Measurements from ENCODE around the gene PPP1R12C.

DNA sequence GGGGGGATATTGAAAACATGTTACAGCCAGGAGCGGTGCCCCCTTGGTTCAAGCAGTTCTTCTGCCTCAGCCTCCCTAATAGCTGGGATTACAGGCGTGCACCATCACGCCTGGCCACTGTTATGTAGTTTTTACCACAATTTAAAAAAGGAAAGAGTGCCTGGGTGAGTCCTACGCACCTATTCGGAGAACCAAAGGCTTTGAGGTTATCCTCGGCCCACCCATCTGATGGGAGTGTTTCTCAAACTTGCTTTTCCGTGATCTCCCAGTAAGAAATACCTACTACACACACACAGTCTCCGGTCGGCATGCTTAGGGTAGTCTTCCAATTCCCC, 75.1 kb downstream of the PPP1R12C start:
- no peak for TF ChIP-seq POLR2A (IDR thresholded peaks at IDR 0.05)
- TF ChIP-seq CTCF (IDR thresholded peaks at IDR 0.05) = no peak

All from testis (tissue), 2 donors.